ENCODE results near the gene GSTO2. TPM values are rescaled to one million over a fixed set of nuclear protein-coding genes. Genes with fewer than 3 reads are reported as not detected.

GSTO2 gene
- total and polyA plus RNA-seq, 10 of the 15 experiments (the other 5 are each of a cell fraction or from before 2014, with no cell fraction given), result 0.16 to 0.86 (median 0.46) TPM

- in situ Hi-C loops (cut with MboI), result no loop called here
- DNase-seq (ENCODE audit: low read depth, low spot score) (no peak), FAIRE-seq (no peak), ATAC-seq (no peak)
- RAD21 ChIA-PET (ENCODE audit: unreplicated experiment), result interaction anchor here (2.3 to 5.7 kb wide), 3 partner anchors 14 to 28 kb away, joined by 15 to 39 read pairs (median 27); partner anchors contain the start of gene CFAP58
- no peak overlapping the region for H2AFZ ChIP-seq (ENCODE audit: control insufficient read depth, low read depth, low read length)
- H3K27me3 ChIP-seq (replicated peaks in 1 of 2; ENCODE audit: control insufficient read depth in 2 of 2, insufficient read depth in 2 of 2, low read length in 1 of 2), result no peaks in the 10 kb centered on the region
- 81% methylated on average over 13 of the region's 13 CpGs for WGBS (ENCODE audit: insufficient coverage, insufficient replicate concordance, low lambda C conversion rate, missing lambda C conversion rate)
- peaks cover 20% of the 10 kb centered on the region for H4K20me1 ChIP-seq (ENCODE audit: control insufficient read depth, insufficient read depth)
- H3K9ac ChIP-seq (ENCODE audit: control insufficient read depth, insufficient read depth, low read length), result no peak overlapping the region
- intact Hi-C loops (cut with micrococcal nuclease; ENCODE audit: unreplicated experiment), result loop anchor here (10.0 kb wide), 2 partner anchors 420 to 640 kb away; partner anchors contain the start of gene STN1
- H3K4me2 ChIP-seq (ENCODE audit: control insufficient read depth, insufficient read depth), result peak overlapping the region; percentile 69
- POLR2A ChIA-PET, result no interaction called here
- H3K36me3 ChIP-seq (ENCODE audit: control insufficient read depth in 2 of 2, insufficient read depth in 2 of 2, low read length in 1 of 2), result peaks cover 0 to 5% of the 10 kb centered on the region in 2 experiments; a peak in 2 of 4 replicates
- no peak overlapping the region for H3K27ac ChIP-seq (ENCODE audit: control insufficient read depth, insufficient read depth)
- SMC1A ChIA-PET (ENCODE audit: uncharacterized antibody, unreplicated experiment), result interaction anchor here (0.7 to 7.0 kb wide), 4 partner anchors 14 to 28 kb away, joined by 4 to 58 read pairs (median 18); no protein-coding TSS in a partner anchor
- H3K4me3 ChIP-seq, result peak overlapping the region; percentile 52; the same call in 1 of the 2 replicates
- H3K79me2 ChIP-seq (ENCODE audit: control insufficient read depth, insufficient read depth, low read length), result peaks cover 62% of the 10 kb centered on the region
- H3K9me3 ChIP-seq (replicated peaks; ENCODE audit: control insufficient read depth, insufficient read depth, low read length), result no peaks in the 10 kb centered on the region
- CTCF ChIA-PET, result interaction anchor here (0.8 to 7.2 kb wide), 6 partner anchors 15 to 61 kb away, joined by 3 to 111 read pairs (median 4); partner anchors contain the start of gene CFAP58
- TF ChIP-seq KDM1A (IDR thresholded peaks at IDR 0.05; ENCODE audit: borderline replicate concordance) (no peak), ATF3 (IDR thresholded peaks at IDR 0.05; ENCODE audit: borderline replicate concordance, extremely low read depth, low read depth, low read length) (no peak), SP1 (IDR thresholded peaks at IDR 0.05; ENCODE audit: low read depth, low read length) (no peak), NR2C1 (IDR thresholded peaks at IDR 0.05) (no peak)
- no TSS peak for BruUV-seq (replicated peaks)
- peaks cover 22% of the 10 kb centered on the region for H3K4me1 ChIP-seq (ENCODE audit: control insufficient read depth, insufficient read depth, low read length)
These were observed 66.1 kb downstream of the GSTO2 start for GRCh38 chr10:104334965-104335650.

All from GM12878 (cell line).